AML-193 (cell line): ENCODE measurements around the gene CCDC186.

ENCODE experiments used
- DNase-seq, 2 experiments: peaks; one replicate each; lab custom pipeline; 2025; lab: John Stamatoyannopoulos, UW

Gene CCDC186

GRCh38 chr10:114110174-114110972 lies 63.6 kb downstream of the CCDC186 start:
- DNase-seq: peak in 1 of 2 experiments; percentile 6

- peak; percentile 55 to 64 for DNase-seq
These were observed 70.7 kb downstream of the CCDC186 start for GRCh38 chr10:114103284-114103683.

GRCh38 chr10:114102256-114102655 lies 71.7 kb downstream of the CCDC186 start:
- peak; percentile 66 to 77 for DNase-seq

GRCh38 chr10:114100848-114101741 lies 72.9 kb downstream of the CCDC186 start:
- no peak for DNase-seq

GRCh38 chr10:114096864-114097263 lies 77.1 kb downstream of the CCDC186 start:
- DNase-seq: no peak

GRCh38 chr10:114095559-114096337 lies 78.3 kb downstream of the CCDC186 start:
- peak; percentile 58 to 59 for DNase-seq

GRCh38 chr10:114094795-114095194 lies 79.2 kb downstream of the CCDC186 start:
- no peak for DNase-seq

GRCh38 chr10:114087655-114088054 lies 86.3 kb downstream of the CCDC186 start:
- DNase-seq: no peak

GRCh38 chr10:114087255-114087654 lies 86.7 kb downstream of the CCDC186 start:
- no peak for DNase-seq

- DNase-seq: no peak
These were observed 89.8 kb downstream of the CCDC186 start for GRCh38 chr10:114084215-114084614.

- DNase-seq: no peak
These were observed 91.0 kb downstream of the CCDC186 start for GRCh38 chr10:114083040-114083439.

GRCh38 chr10:114081911-114082583 lies 92.0 kb downstream of the CCDC186 start:
- no peak for DNase-seq

GRCh38 chr10:114079421-114079820 lies 94.6 kb downstream of the CCDC186 start:
- DNase-seq: no peak

- no peak for DNase-seq
These were observed 95.7 kb downstream of the CCDC186 start for GRCh38 chr10:114078346-114078745.

GRCh38 chr10:114077815-114078219 lies 96.2 kb downstream of the CCDC186 start:
- DNase-seq: no peak

GRCh38 chr10:114077347-114077746 lies 96.7 kb downstream of the CCDC186 start:
- no peak for DNase-seq

GRCh38 chr10:114075093-114075492 lies 98.9 kb downstream of the CCDC186 start:
- DNase-seq: no peak

GRCh38 chr10:114073395-114074186 lies 100.4 kb downstream of the CCDC186 start:
- peak; percentile 24 to 42 for DNase-seq

GRCh38 chr10:114071178-114071577 lies 102.8 kb downstream of the CCDC186 start:
- no peak for DNase-seq
